HFF-Myc (cell line): ENCODE results near the gene ADH4.

Experiments
- DNase-seq: peaks from one replicate; pipeline ENCODE4 v3.0.0-alpha.2; 2011; ENCODE audit warnings: low read depth; ENCODE audit errors: extremely low read depth
- H3K4me3 ChIP-seq: replicated peaks from 2 replicates; pipeline ENCODE4 v1.5.1; 2011; ENCODE audit warnings: low read depth, mild to moderate bottlenecking, control low read depth, low read length
- CTCF ChIP-seq: IDR thresholded peaks from 2 replicates; pipeline ENCODE4 v1.5.1; 2012; ENCODE audit warnings: mild to moderate bottlenecking, low read depth, low read length, control low read depth; ENCODE audit errors: missing control alignments

The ADH4 gene

GRCh38 chr4:99136329-99136728 lies 7.8 kb downstream of the ADH4 start:
- H3K4me3 ChIP-seq, result no peak overlapping the region
- DNase-seq, result no peak
- no peak for TF ChIP-seq CTCF

GRCh38 chr4:99135541-99136162 lies 8.4 kb downstream of the ADH4 start:
- H3K4me3 ChIP-seq, result no peak overlapping the region
- no peak for DNase-seq
- no peak for TF ChIP-seq CTCF

GRCh38 chr4:99134586-99134985 lies 9.5 kb downstream of the ADH4 start:
- DNase-seq, result no peak
- TF ChIP-seq CTCF, result no peak
- H3K4me3 ChIP-seq, result no peak overlapping the region

- TF ChIP-seq CTCF, result no peak
- no peak overlapping the region for H3K4me3 ChIP-seq
- no peak for DNase-seq
Measured at GRCh38 chr4:99131378-99131777, 12.7 kb downstream of the ADH4 start.

- TF ChIP-seq CTCF, result no peak
Measured at GRCh38 chr4:99126376-99126775, 17.7 kb downstream of the ADH4 start.

GRCh38 chr4:99121008-99121407 lies 23.1 kb downstream of the ADH4 start:
- no peak overlapping the region for H3K4me3 ChIP-seq
- DNase-seq, result no peak
- no peak for TF ChIP-seq CTCF

More at GRCh38 chr4:99126376-99126775, 17.7 kb downstream of the ADH4 start:
- no peak overlapping the region for H3K4me3 ChIP-seq
- DNase-seq, result no peak

- H3K4me3 ChIP-seq, result no peak overlapping the region
- TF ChIP-seq CTCF, result no peak
- no peak for DNase-seq
Measured at GRCh38 chr4:99120501-99120900, 23.6 kb downstream of the ADH4 start.
